Prostate gland (tissue), 2 donors: ENCODE results near the gene SLC50A1.

Experiments used
- CTCF ChIP-seq, 4 experiments: fragments of 200-600 bp in 2 of 4; fragments of 450-650 bp in 2 of 4; sonication (generic) in 2 of 4; IDR thresholded peaks; 1 replicate in 3 of 4; 2 replicates in 1 of 4; pipeline ENCODE4 v1.5.1; 2016 to 2019; ENCODE audit warnings: antibody characterized with exemption in 4 of 4, mild to moderate bottlenecking in 2 of 4, moderate library complexity in 2 of 4
- POLR2A ChIP-seq: fragments of 450-650 bp; IDR thresholded peaks from one replicate; pipeline ENCODE4 v1.6.1; 2016; ENCODE audit warnings: antibody characterized with exemption, mild to moderate bottlenecking
- POLR2AphosphoS5 ChIP-seq: sonication (generic); formaldehyde crosslinking; IDR thresholded peaks from one replicate; pipeline ENCODE4 v1.6.1; 2017; ENCODE audit warnings: antibody characterized with exemption

DNA sequence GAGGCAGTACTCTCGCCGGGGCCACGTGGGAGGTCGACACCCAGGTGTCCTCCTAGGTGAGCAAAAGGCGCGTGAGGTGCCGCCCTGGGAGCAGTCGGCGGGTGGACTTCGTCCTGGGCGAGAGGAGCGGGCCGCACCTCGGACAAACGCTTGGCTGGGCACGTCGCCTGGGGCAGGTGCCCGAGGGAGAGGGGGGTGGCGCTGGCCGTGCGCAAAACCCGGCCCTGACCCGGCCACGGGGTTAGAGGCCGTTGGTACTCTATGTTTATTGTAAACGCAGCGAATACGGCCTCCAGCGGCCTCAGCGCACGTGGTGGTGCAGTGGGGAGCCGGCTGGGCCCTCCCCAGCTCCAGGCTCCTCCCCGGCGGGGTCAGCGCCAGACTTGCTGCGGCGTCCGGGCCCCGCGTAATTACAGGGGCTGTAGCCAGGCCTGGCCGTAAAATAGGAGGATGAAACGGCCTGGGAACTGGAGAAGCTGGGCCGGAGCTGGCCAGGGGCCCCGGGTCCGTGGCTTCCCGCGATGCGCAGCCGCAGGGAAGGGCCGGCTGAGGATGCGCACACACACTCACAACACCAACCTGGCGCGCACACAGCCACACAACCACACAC is 9.6 kb upstream of the SLC50A1 start:
- no peak for TF ChIP-seq CTCF (IDR thresholded peaks at IDR 0.05)
- TF ChIP-seq POLR2A, result peak; percentile 40
- peak; percentile 63 for TF ChIP-seq POLR2AphosphoS5
